NCI-H2196 treated with DMSO at 0.1 percent for 48 hours (cell line): ENCODE measurements around the gene GPBAR1.

Experiments used
- DNase-seq: peaks from one replicate; lab custom pipeline; 2025; ENCODE audit not compliant: unreplicated experiment; lab: John Stamatoyannopoulos, UW

Gene GPBAR1

DNA sequence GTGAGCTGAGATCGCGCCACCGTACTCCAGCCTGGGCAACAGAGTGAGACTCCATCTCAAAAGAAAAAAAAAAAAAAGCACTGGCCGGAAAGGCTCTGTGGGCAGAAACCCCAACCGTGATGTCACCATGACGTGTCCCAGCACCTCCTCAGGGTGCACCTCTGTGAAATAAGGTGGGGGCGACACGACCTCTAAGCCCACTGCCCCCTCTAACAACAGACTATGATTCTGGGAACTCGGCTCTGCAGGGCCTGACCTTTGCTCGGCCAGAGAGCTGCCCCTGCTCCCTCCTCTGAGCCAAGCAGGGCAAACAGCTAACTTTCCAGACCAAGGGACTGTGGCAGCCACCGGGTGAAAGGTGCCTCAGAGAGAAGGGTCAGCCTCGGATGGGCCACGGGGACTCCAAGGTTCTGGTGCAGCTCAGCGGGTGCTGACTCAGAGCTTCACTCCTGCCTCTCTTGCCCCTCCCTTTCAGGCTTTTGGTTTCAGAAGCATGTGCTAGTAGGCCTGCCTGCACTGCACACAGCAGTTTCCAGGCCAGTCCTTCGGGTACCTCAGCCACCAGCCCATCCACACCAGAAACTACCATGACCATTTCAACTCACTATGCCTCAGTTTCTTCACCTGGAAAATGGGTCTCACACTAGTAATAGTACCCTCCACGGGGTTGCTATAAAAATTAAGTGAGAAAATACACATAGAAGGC is 23.4 kb downstream of the GPBAR1 start:
- DNase-seq = no peak

- DNase-seq = no peak
These were observed 24.8 kb downstream of the GPBAR1 start for GRCh38 chr2:218285604-218286003.

DNA sequence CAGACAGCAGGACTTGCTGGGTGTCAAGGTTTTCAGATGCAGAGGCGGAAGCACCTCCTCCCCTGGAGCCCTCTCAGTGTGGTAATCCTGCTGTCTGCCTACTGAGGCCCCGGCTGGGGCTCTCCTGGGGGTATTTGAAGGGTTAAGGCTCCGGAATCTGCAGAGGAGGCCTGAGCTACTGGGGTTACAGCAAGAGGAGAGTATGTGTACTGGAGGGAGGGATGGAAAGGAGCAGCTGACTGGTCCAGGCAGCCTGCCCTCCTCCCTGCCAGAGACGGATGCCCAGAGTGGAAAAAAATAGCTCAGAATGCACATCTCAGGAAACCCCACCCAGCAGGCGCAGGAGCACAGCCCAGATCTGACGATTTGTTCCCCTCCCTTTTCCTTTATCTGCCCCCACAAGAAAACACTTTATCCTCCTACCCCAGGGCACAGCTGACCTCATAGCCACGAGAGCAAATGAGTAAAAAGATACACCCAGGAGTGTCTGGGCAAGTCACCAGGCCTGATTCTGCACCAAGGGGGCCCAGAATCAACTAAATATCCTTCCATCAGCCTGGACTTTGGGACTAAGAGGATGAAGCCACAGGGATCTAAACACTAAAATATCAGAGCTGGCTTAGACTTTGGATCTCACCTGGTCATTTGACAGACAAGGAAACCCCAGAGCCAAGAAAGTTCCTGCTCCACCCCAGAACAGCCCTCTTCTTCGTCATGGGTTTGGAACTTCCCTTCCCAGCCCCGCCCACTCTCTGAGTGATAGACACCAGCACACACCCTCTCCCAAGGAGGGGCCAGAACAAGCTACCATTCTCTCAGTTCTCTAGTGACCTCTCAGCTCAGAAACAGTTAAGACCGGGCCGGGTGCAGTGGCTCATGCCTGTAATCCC is 26.0 kb downstream of the GPBAR1 start:
- DNase-seq = no peak

DNA sequence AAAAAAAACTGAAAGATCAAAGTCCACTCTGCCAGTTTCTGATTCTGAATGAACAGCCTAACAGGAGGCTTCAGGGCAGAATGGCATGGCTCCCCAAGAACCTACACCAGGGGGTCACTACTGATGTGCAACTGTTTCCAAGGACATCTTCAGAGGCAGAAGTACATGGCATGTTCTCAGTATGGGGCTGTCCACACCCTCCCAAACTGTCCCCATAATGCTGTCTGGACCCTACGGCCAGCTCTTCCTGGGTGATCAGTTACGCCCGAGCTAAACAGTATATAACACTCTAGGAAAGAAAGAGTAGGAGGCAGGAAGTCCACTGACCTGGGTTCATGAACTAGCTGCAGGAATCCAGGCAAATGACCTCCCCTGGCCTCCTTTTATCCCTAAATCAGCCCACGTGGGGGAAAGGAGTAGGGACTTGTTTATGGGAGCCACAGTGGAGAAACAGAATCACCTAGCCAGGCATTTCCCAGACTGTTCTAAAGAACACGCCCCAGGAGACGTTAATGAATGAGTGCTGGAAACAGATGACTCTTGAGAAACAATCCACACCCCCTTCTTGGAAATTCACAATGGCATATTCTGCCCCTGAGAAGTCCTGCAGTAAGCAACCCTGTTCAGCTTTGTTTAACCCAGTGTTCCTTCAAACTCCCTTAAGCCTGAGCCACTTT is 29.0 kb downstream of the GPBAR1 start:
- DNase-seq = no peak

GRCh38 chr2:218290316-218291261 is 29.8 kb downstream of the GPBAR1 start:
- DNase-seq = no peak

GRCh38 chr2:218291318-218292047 is 30.7 kb downstream of the GPBAR1 start:
- no peak for DNase-seq

DNA sequence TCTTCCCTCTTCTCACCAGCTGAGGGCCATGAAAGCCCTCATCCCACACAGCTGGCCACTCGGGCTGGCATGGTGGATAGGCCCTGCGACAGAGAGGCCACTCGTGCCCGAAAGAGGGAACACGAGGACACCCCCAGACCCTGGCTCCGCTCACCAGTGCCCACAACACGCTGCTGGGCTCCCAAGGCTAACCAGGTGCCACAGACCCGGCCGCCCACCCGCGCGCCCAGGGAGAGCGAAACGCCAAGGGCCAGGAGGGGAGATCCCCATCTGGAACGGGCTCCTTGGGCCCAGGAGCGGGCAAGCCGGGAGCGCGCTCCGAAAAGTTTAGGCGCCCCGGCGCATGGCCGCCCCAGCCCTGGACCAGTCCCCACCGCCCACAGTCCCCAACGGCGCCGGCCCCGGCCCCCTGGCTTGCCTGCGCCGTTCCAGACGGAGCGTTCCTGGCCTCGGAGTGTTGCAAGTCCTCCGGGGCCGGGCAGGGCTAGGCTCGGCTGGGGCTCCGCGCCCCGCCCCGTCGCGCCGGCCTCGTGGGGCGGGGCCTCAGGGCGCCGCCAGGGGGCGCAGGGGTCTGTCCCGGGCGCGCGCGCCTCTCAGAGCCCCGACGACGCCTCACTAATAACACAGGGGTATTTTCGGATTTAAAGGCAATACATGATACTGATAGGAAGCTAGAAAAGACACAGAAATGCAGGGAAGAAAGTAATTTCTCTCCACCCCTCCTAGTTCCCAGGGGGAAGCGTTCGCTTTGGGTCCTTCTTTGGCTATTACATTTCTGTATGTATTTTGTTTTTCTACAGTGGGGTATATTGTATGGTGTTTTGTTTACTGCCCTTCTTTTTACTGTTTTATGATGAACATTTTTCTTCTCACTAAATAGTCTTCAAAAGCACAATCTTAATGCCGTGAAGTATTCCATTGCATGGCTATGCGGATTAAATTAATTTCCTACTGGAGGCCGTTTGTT is 31.5 kb downstream of the GPBAR1 start, which contains the start of gene TMBIM1:
TSS of gene TMBIM1 (minus strand) at position 456 of the 967 bp plus-strand sequence. CDS start 10,362 bp downstream, outside the sequence.
- DNase-seq = no peak

DNA sequence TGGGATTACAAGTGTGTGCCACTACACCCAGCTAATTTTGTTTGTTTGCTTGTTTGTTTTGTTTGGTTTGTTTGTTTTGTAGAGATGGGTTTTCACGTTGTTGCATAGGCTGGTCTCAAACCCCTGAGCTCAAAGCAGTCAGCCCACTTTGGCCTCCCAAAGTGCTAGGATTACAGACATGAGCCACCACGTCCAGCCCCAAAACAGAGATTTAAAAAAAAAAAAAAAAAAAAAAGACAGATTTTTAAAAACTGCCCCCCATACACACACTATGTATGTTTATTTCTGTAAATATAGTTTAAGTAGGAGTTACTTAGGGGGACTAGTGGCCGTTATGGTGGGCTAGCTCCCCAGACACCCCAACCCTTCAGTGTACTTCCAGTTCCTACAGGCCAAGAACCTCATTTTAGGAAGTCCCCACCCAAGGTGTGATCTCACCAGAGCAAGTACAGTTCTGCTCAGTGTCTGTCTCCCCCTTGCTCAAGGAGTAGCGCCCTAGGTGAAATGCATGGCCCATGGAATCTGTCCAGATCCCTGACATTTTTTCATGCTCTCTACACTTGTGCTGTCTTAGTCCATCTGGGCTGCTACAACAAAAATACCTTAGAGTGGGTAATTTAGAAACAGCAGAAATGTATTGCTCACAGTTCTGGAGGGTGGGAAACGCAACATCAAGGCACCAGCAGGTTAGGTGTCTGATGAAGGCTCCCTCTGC is 33.1 kb downstream of the GPBAR1 start:
- no peak for DNase-seq

- DNase-seq = no peak
These were observed 33.7 kb downstream of the GPBAR1 start for GRCh38 chr2:218294430-218295022.

- DNase-seq = no peak
These were observed 34.2 kb downstream of the GPBAR1 start for GRCh38 chr2:218295029-218295428.

- DNase-seq = no peak
These were observed 35.4 kb downstream of the GPBAR1 start for GRCh38 chr2:218296200-218296599.

- no peak for DNase-seq
These were observed 36.0 kb downstream of the GPBAR1 start for GRCh38 chr2:218296847-218297246.

DNA sequence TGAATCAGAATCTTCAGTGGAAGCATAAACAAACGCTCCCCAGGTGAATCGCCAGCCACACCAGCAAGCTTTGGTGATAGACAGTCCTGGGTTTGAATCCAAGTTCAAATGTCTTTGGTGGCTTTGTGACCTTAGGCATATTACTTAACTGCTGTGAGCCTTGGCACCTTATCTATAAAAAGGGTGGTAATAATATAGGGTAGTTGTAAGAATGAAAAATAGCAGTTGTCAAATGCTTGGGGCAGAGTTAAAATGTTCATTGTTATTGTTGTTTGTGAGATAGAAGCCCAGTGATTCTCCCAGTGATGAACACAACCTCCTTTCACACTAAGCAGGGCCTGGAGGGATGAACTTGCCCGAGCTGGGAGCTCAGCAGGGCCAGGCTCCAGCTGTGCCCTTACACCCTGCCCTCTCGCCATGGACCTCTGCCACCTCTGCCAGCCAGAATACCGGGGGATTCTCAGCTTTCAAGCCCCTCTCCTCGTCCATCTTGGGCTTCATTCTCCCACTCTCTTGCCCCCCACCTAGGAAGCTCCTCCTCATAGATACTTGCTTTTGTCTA is 37.6 kb downstream of the GPBAR1 start:
- no peak for DNase-seq

DNA sequence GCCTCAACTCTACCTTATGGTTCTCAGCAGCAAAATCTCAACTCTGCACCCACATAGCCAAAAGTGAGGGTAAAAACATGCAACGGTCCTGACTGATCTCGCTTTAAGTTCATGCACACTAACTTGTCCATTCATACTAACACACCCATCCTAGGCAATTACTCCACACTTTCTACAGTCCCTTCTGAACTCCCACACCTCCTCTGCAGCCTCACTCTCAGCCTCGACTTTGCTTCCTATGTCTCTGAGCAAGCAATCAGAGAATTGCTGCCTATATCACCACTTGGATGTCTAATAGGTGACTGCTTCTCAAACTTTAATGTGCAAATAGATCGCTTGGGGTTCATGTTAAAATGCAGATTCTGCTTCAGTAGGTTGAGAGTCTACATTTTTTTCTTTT is 39.3 kb downstream of the GPBAR1 start:
- no peak for DNase-seq

DNA sequence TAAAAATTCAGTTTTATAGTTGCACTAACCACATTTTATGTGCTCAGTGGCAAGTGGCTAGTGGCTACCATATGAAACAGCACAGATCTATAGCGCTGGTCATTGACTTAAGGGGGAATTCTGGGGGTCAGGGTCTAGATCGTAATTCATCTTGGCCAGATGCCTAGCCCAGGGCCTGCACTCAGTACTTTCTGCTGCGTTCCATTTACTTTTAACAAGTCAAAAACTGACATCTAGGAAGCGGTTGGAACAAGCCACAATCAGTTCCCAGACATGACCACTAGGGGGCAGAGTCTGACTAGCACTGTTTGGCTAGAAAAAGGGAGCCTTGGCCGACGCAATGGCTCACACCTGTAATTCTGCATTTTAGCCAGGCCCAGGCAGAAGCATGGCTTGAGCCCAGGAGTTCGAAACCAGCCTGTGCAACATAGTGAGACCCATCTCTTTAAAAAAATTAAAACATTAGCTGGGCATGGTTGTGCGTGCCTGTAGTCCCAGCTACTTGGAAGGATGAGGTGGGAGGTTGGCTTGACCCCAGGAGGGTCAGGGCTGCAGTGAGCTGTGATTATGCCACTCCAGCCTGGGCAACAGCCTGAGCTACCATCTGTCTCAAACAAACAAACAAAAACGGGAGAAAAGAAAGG is 40.5 kb downstream of the GPBAR1 start:
- DNase-seq = peak; percentile 78

- no peak for DNase-seq
These were observed 44.6 kb downstream of the GPBAR1 start for GRCh38 chr2:218305383-218305782.
